Fibroblast of villous mesenchyme (primary cell): ENCODE data around the gene SEMA5A. TPM values are rescaled to one million over a fixed set of nuclear protein-coding genes. Genes with fewer than 3 reads are reported as not detected.

ENCODE experiments used
- DNase-seq: peaks from one replicate; pipeline ENCODE4 v3.0.0-alpha.2; 2010; ENCODE audit warnings: low read depth
- H3K4me3 ChIP-seq: 2 replicates; pipeline ENCODE4 v1.5.1; 2011; ENCODE audit warnings: low read depth, mild to moderate bottlenecking, low read length
- total RNA-seq: library from RNA; depleted of rRNA; stranded (reverse); fragments of >200 nt; gene quantifications from 2 replicates; pipeline ENCODE4 v1.2.3, GENCODE V29; 2012
- TF ChIP-seq, protein P1 (sequence below): IDR thresholded peaks from 2 replicates; pipeline ENCODE4 v1.5.1; 2012; ENCODE audit warnings: low read depth, mild to moderate bottlenecking, low read length; ENCODE audit not compliant: insufficient read depth

The SEMA5A gene
- total RNA-seq, 1 donor = 72.5 TPM

DNA sequence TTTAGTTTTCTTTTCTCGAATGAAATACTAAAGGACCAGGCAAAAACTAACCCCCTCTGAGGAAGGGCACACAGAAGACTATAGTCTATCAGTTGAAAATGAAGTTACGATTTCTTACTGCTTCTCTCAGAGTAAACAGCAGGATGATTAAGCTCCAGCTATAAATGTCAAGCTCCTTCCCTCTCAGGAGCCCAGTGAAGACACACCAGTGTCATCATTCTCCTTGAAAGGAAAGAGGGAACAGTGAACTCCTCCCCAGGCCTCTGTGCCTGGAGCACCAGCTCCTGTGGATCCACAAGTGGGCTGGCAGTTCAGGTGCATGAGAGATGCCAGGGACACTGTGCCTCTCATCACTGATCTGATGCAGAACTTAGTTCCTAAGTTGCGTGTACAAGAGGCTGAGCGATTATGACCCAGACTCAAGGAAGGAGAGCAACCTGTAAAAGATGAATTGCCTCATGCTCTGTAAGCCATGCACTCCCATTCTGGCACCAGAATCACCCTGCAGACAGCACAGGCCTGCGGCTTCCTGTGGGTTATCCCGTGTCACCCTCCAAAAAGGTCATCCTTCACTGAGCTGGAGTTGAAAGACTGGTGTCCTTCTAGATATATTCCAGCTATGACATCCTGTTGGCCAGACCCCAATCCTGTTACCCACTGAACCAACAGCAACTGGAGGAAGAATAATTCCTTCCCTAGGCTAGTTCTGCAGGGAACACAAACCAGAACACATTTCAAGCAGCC is 394.0 kb downstream of the SEMA5A start:
- TF ChIP-seq, protein P1, sequence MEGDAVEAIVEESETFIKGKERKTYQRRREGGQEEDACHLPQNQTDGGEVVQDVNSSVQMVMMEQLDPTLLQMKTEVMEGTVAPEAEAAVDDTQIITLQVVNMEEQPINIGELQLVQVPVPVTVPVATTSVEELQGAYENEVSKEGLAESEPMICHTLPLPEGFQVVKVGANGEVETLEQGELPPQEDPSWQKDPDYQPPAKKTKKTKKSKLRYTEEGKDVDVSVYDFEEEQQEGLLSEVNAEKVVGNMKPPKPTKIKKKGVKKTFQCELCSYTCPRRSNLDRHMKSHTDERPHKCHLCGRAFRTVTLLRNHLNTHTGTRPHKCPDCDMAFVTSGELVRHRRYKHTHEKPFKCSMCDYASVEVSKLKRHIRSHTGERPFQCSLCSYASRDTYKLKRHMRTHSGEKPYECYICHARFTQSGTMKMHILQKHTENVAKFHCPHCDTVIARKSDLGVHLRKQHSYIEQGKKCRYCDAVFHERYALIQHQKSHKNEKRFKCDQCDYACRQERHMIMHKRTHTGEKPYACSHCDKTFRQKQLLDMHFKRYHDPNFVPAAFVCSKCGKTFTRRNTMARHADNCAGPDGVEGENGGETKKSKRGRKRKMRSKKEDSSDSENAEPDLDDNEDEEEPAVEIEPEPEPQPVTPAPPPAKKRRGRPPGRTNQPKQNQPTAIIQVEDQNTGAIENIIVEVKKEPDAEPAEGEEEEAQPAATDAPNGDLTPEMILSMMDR = no peak
- peak; percentile 63 for DNase-seq
- H3K4me3 ChIP-seq = no peak overlapping the region

DNA sequence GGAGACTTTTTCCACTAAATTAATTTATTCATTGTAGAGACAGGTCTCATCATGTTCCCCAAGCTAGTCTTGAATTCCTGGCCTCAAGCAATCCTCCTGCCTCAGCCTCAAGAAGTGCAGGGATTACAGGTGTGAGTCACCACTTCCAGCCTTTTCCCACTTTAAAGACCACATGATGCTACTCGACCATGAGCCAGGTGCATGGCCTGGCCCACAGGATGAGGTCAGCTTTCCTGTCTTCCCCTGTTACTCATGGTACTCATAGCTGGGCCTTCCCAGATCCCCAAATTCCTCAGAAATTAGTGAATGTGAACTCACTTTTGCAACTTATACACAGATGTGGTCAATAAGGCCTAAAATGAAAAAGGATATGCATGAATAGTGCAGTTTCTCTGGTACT is 395.9 kb downstream of the SEMA5A start:
- TF ChIP-seq, protein P1 = no peak
- peak; percentile 41 for DNase-seq
- H3K4me3 ChIP-seq = no peak overlapping the region

DNA sequence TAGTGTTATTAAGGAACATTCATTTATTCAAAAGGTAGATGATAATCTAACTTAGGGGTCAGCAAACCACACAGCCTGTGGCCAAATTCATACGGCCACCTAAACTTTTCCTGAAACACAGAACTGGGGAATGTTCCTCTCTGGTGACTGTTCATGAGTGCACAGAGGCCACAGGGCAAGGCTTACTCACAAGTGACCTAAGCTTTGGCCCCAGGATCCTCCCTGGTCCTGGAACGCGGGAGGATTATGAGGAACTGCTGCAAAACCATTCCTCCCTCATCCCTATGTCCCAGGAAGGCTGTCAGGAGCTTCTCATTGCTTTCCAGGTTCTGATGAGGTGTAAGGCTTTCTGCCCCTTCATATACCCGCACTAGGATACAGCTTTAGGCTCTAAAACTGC is 397.6 kb downstream of the SEMA5A start:
- TF ChIP-seq, protein P1 = no peak
- H3K4me3 ChIP-seq = no peak overlapping the region
- DNase-seq = peak; percentile 41

DNA sequence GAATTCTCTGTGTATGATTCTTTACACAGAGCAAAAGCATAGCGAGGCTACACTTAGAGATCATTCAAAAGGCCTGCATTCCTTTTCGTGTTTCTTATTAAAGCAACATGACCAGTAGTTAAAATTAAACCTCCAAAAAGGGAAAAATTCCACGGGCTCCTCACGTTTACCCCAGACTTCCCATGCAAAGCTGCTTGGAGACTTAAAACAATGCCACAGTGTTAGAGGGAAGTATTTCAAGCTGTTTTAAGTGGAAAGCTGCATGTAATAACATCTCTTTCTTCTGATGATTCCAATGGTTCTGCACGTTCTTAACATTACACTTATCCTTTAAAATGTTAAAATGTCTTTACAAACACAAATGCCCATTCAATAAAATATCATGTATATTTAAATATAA is 405.2 kb downstream of the SEMA5A start:
- TF ChIP-seq, protein P1 = no peak
- no peak for DNase-seq

DNA sequence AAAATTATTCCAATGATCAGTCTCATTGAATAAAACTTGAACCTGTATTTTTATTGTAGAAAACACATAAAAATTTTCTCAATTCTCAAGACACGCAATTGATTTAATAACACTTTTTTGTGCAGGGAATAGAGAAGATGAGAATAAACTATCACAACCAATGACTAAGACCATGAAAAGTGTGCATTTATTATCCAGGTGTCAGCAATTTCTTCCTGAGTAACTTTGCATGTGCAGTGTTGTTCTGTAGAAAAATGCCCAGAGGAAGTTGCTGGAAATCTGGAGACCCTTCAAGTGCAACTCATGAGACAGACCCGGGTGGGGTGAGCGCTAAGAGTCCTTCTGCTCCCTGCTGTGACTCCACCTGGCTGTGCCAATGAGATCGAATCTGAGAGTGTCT is 405.7 kb downstream of the SEMA5A start:
- TF ChIP-seq, protein P1 = no peak
- DNase-seq = no peak
- H3K4me3 ChIP-seq = no peak overlapping the region

More for the DNA sequence above, 405.2 kb downstream of the SEMA5A start:
- no peak overlapping the region for H3K4me3 ChIP-seq

DNA sequence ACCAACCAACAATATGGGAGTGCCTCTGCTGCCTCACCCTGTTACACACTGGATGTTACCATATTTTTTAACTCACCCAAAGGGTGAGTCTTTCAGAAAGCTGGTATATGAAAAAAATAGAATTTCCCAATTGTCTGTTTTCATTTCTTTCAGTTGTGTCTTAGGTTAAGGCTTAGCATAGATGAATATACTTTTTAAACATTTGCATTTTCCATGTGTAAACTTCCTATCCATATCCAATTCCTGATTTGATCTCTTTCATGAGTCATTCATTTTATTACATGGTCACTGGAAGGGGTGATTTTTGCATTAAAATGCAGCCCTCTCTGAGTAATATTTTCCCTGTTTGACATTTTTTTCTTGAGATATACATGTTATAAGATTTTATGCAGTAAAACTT is 406.5 kb downstream of the SEMA5A start:
- TF ChIP-seq, protein P1 = no peak
- H3K4me3 ChIP-seq = no peak overlapping the region
- no peak for DNase-seq

DNA sequence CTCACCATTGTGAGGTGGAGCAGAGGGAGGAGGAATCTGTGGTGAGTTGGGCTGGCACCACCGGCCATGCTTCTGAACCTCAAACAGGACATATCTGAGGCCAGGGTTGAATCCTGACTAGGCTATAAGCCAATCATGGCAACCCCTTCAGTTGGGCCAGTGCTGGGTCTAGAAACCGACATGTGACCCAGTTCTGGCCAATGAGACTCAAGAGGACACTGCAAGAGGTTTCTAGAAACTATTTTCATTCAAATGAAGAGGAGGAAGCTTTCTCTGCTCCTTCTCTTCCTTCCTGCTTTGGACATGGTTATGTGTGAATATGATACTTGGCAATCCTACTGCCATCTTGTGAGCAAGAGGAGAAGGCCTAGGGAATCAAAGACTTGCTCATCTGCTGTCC is 417.7 kb downstream of the SEMA5A start:
- DNase-seq = no peak
- TF ChIP-seq, protein P1 = no peak
- no peak overlapping the region for H3K4me3 ChIP-seq
